NCI-H748 treated with DMSO at 0.1 percent for 48 hours (cell line): ENCODE results near the gene SPOCD1.
A peak's percentile ranks its signal among the peaks of the same experiment; 100 is the strongest.

Experiments used
- DNase-seq: peaks from one replicate; lab custom pipeline; 2025; lab: John Stamatoyannopoulos, UW

Gene SPOCD1

DNA sequence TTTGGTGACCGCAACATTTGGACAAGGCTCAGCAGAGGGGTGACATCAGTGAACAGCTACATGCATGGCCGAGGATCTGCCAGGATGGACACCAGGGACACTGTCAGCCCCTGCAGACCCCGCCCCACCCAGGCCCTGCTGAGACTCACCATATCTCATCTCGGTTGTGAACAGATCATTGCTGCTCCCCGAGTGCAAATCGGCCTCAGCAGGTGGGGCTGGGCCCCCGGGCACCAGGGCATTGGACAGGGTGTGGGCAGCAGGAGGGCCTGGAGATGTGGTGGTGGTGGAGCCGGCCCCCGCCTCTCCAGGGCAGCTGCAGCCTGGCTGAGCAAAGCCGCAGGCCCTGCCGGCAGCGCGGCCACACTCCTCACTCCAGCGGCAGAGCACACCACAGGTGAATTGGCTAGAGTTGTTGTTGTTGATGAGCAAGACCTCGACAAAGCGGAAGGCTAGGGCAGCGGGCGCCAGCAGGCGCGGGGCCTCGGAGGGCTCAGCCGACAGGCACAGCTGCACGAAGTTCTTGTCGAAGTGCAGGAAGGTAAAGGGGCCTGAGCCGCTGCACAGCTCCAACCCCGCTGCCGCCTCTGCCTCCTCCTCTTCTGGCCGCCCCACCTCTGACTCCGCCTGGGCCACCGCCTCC is 59.9 kb downstream of the SPOCD1 start:
- DNase-seq = no peak

- DNase-seq = no peak
Observed at GRCh38 chr1:31755197-31755611, 60.6 kb downstream of the SPOCD1 start.

GRCh38 chr1:31754397-31754796 is 61.4 kb downstream of the SPOCD1 start:
- DNase-seq = no peak

DNA sequence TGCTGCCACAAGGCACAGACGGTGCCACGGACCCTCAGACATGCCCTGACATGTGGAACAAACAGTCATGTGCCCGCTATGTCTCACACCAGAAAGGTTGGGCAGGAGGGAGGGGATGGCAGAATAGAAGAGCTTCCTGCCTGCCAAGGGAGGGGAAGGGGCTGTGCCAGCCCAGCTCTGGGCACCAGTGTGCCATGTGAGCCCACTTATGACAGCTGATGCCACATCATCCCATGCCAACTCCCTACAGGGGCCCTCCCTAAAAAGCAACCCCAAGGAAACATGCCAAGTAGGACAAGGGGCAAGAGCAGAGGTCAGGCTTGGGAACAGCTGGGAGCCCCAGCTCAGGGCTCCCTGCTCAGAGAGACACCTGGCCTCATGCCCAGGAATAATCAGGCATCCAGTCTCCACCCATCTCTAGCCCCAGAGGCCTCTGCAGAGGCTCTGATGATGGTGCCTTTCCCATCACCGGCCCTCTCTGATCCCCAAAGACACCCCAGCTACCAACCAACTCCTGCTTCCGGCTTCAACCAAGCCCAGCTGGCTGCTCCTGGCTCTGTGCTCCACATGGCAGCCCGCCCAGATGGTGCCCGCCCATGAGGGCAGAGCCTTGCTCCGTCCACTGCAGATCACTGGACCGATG is 62.0 kb downstream of the SPOCD1 start:
- no peak for DNase-seq

GRCh38 chr1:31752952-31753475 is 62.8 kb downstream of the SPOCD1 start:
- DNase-seq = no peak

- no peak for DNase-seq
Observed at GRCh38 chr1:31752258-31752657, 63.6 kb downstream of the SPOCD1 start.

- DNase-seq = no peak
Observed at GRCh38 chr1:31751822-31752241, 64.0 kb downstream of the SPOCD1 start.

DNA sequence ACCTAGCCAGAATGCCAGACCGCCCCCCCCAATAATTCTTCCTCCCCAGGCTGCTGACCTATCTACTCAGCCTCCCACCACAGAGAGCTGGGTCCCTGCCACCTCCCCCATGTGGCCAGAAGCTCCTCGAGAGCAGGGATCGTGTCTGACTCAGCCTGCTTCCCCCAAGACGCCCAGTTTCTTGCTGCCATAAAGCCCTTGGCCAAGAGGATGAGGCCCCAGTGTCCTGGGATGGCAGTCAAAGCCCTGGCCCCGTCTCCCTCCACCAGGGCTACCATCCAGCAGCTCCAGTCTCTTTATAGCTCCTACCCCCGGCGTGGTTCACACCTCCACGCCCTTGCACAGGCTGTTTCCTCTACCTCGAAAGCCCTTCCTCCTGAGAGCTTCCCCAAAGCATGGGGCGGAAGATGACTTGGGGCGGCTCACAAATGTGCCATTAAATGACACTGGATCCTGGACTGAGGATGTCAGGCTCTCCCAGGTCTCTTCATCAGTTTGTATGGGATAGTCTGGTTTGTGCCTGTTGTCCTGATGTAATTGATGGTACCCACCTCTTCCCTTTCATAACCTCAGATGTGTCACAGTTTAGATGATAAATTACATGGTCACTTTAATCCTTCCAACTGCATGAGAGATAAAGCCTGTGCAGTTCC is 64.8 kb downstream of the SPOCD1 start:
- no peak for DNase-seq

DNA sequence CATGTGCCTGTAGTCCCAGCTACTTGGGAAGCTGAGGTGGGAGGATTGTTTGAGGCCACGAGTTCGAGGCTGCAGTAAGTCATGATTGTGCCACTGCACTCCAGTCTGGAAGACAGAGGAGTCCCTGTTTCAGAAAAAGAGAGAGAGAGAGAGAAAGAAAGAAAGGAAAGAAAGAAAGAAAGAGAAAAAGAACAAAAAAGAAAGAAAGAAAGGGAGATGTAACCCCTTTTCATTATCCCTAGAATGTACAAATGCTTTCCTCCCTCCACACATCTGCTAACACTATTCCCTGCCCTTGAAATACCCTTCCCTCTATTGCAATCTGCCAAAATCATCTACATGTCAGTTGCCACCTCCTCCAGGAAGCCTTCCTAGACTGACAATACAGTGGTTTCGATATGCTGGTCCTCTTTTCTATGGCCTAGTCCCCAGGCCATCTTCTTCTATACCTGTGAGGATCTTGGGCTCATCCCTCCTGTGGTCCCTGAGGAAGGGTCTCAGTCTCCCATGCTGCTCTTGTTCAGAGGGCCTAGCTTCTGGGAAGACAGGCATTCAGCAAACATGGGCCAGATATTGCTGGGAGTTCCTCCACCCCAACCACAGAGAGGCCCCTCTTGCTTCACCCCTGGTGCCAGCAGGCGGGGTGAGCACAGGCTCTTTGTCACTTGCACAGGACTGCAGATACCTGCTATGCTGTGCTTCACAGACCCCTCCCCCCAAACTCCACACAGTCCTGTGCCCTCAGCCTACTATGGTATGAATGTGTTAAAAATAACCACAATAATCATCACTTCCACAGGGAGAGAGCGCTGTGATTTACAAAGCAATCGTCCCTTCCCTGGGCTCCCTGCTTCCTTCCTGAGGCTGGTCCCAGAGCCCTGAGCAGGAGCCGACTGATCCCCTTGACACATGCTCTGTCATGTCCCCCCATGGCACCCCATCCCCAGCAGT is 65.8 kb downstream of the SPOCD1 start:
- DNase-seq = no peak

DNA sequence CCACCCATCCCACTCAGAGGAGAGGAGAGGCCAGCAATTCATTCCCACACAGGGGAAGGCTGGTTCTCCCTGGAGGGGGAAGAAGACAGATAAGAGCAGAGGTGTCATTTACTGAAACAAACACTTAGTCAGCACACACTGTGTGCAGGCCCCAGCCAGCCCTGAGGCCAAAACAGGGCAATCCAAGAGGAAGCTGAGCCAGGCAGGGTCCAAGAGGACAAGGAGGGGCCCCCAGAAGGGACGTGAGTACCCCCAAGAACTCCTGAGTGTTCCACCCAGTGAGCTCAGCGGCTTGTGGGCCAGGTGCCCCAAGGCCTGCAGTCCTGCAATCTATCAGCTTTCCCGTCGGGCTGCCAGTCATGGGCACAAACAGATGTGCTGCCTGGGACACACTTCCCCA is 67.5 kb downstream of the SPOCD1 start:
- no peak for DNase-seq

GRCh38 chr1:31747304-31747703 is 68.5 kb downstream of the SPOCD1 start:
- no peak for DNase-seq

DNA sequence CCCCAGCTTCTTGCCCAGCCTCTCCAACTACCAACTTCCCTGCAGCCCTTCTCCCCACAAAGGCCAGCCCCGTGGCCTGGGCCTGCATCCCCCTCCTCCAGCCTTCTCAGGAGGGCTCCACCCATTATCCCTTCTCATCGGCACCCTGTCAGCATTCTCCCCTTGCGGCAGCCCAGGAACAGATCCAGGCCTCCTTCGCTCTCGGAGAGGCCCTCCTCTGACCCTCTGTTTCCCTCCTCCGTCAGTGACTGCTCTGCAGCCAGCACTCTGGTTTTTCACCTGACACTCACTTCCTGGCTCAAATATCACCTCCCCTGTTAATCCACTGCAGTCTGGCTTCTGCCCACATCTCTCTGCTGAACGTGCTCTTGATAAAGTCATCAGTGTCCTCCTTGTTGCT is 69.1 kb downstream of the SPOCD1 start:
- no peak for DNase-seq

- DNase-seq = no peak
Observed at GRCh38 chr1:31745946-31746670, 69.7 kb downstream of the SPOCD1 start.

DNA sequence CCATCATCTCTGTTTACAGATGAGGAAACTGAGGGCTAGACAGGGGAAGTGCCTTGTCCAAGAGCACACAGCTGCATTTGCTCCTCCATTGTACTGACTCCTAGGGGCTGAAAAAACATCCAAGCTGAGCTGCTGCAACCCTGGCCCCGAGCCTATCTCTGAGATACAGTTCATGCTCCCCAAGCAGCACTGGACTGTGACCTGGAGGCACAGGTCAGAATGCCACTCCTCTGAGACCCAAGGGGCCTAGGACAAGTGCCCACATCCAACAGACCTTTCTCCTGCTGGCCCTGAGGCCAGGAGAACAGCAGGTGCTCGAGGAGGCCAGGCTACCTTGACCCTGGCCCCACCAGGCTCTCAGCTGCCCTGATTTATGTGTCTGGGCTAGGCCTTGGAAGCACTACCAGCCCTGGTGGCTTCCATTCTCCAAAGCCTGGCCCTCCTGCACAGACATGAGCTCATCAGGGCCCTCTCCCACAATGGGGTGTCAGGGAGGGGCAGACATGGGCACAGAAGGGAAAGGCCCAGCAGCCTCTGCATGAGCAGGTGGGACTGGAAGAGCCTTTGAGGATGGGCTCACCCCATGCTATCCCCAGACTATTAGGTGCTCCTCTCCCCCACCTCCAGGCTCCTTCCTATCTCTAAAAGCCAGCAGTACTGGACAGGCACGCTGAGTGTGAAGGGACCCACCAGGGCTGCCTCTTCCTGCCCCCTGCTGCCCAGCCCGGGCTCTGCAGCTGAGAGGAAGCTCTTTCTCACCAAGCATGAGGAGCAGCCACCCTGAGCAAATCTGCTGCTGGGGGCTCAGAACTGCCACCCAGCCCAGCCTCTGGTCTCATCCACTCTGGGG is 70.5 kb downstream of the SPOCD1 start:
- peak; percentile 2 for DNase-seq

- no peak for DNase-seq
Observed at GRCh38 chr1:31744165-31744888, 71.5 kb downstream of the SPOCD1 start.

GRCh38 chr1:31742462-31743212 is 73.2 kb downstream of the SPOCD1 start:
- DNase-seq = no peak
